Cardiac septum (tissue), 1 donor: Measurements from ENCODE around the gene BCAS3. TPM values are rescaled to one million over a fixed set of nuclear protein-coding genes. Genes with fewer than 3 reads are reported as not detected.

Experiments
- DNase-seq: peaks from one replicate; pipeline ENCODE4 v3.0.0-alpha.2; 2020; ENCODE audit warnings: low spot score
- intact Hi-C: fragments of 100-400 bp; cut with DNase I; formaldehyde crosslinking; loops from one replicate; pipeline ENCODE4 v1.14.0; 2022
- total RNA-seq: library from RNA; stranded (reverse); fragmentation: NEBNext Ultra II Directional; extraction: Animal tissue kit (Norgen Biotek cat#: 25700); gene quantifications from one replicate; pipeline ENCODE4 v1.2.1, GENCODE V29; 2021
- donor health status: DM: no; HTN: no; CAD: no.

Gene BCAS3
- total RNA-seq, 1 donor from 2014 or later: 14.8 TPM

DNA sequence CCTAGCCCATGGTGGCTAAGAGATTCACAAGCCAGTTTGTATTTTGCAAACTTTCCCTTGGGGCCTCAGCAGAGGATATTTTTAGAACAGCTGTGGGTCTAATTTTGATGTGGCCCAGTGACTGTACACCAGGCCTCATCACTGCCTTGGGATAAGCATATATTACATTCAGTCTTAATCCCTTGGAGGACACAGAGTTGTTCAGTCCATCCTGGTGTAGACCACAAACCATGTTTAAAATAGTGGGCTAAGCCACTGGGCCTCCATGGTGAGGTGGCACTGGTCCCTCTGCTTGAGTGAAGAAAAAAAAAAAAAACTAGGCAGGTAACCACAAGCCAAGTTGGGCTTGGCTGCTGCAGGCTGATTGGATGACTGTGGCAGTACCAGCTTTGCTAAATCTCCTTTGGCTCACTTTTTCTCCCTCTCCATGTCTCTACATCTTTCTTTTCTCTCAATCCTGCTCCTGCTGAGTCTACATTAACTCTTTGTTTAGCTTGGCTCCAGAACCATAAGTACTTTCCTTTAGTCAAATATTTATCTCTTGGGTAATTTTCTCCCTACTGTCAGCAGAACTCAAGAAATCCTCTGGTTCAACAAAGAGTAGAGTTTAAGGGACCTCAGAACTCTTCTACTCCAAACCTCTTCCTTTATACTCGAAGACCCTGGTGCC is 602.0 kb downstream of the BCAS3 start:
- no peak for DNase-seq
- intact Hi-C loops: no loop called here

DNA sequence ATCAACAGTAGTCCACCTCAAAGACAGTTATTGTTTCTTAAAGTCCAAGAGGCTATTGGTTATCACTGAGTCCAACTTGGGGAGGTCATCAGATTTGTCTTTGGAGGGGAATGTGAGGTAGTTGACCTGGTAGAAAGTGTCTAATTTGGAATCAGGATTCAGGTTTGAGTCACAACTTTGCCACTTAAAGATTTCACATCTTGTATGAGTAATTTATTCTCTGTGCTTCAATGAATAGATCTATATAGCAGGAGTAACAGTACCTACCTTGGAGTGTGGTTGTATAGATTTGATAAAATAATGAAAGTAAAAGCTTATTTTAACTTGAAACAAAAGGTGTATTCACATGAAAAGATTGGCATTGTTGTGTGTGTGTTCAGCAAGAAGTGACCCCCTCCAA is 602.7 kb downstream of the BCAS3 start:
- DNase-seq: no peak
- intact Hi-C loops: no loop called here

- intact Hi-C loops: no loop called here
- no peak for DNase-seq
These were observed 603.2 kb downstream of the BCAS3 start for GRCh38 chr17:61280851-61281250.

GRCh38 chr17:61282377-61282776 is 604.7 kb downstream of the BCAS3 start:
- no peak for DNase-seq
- intact Hi-C loops: no loop called here

GRCh38 chr17:61283043-61283442 is 605.4 kb downstream of the BCAS3 start:
- intact Hi-C loops: no loop called here
- no peak for DNase-seq

GRCh38 chr17:61284174-61284573 is 606.5 kb downstream of the BCAS3 start:
- DNase-seq: no peak
- intact Hi-C loops: no loop called here

DNA sequence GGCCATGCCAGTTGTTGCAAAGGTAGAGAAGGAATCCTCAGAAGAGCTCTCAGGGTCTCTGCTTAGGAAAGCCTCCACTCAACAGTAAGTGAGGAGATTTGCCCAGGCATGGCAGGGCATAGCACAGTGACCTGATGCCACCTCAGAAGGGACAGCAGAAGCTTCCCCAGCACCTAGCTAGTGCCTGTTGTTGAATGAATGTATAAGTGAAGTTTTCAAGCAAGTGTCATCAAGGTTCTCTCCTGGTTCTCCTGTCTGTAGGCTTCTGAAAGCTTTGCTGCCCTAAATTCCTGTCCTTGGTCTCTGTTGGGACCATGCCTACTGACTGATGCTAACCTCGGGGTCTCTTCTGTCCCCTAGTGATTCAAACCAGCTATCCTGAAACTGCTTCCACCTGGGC is 607.1 kb downstream of the BCAS3 start:
- intact Hi-C loops: no loop called here
- DNase-seq: no peak

DNA sequence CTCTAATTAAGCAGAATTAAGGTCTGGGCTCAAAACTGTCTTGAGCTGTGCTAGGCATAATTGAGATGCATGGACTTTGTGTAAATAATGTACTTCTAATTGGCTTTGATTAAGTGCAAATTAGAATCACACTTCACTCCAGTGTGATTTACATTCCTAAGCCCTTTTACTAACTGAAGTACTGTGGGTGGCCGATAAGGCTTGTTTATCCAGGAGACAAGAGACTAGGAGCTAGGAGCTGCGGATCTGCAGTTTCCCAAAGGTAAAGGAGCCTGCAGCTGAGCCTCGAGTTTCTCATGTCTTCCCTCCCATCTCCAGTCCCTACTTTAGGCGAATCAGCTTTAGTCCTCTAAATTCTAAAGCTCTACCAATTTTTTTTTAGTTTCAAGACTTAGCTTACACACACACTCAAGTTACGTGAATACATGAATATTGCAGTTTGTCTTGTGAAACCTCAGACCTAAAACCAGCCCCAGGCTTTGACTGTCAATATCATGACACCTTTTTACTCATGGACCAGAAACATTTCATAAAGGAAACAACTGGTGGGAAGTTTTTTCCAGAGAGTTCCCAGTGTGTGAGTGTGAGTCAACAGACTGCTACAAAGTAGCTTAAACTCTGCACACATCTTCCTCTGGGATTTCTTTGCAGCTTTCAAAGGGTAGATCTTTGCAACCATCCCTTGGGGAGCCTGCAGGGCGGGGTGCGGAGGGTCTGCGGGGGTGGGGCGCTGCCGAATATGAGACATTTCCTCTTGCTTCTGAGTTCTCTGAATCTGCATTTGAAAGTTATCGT is 608.1 kb downstream of the BCAS3 start:
- intact Hi-C loops: no loop called here
- DNase-seq: no peak

DNA sequence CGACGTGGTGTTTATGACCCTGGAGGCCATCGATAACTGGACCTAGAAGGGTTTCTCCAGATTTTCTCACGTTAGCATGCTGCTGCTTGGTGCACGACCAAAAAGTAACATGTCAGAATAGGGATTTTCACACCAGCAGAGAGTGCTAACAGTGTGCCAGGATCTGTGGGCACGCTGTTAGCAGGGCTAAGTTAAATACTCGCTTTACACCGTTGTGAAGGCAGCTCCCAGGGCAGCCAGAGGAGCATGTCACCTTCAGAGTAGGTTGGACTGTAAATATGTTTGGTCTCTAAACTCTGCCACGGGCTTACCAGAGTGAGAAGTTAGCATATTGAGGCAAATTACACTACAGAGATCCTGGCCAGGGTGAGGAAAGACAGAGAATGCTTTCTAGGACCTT is 608.8 kb downstream of the BCAS3 start:
- no peak for DNase-seq

GRCh38 chr17:61289408-61290385 is 612.0 kb downstream of the BCAS3 start:
- DNase-seq: no peak
- intact Hi-C loops: no loop called here

More for the DNA sequence above, 608.8 kb downstream of the BCAS3 start:
- intact Hi-C loops: no loop called here

DNA sequence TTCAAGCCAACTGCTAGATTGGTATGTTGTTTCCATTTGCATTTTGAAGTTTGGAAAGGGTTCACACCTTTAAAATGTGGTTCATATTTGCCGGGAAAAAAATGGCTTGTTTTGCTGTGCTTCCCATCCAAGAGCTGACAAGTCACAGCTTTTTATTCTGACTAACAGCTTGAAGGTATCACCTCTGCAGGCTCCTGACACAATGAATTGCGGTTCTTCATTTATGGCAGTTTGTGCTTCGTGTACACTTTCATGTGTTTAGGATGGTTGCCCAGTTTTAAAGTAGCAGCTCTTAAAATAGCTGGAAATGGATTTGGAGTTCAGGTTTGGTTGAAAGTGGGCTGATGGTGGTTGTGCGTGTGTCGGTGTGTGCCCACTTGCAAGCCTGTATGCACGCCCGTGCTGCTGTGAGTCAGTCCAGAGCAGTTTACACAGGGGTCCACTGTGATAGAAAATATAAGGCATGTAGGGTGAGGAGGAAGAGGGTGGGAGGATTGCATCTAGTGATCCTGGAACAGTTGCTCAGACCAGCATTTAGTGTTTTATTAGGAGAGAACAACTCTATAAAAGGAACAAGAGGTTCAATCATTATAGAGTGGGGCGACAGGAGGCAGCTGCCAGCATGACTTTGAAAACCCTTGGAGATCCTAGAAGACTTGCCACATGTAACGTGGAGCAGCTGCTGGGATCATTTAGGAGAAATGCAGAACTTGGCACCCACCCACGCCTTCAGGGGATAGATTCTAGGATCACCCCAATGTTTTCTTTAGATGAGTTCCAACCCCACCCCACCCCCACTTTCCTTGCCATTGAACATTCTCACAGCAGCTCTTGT is 614.0 kb downstream of the BCAS3 start:
- DNase-seq: no peak
- intact Hi-C loops: no loop called here

GRCh38 chr17:61294286-61294685 is 616.6 kb downstream of the BCAS3 start:
- intact Hi-C loops: no loop called here
- DNase-seq: no peak

- DNase-seq: no peak
- intact Hi-C loops: no loop called here
These were observed 617.1 kb downstream of the BCAS3 start for GRCh38 chr17:61294777-61295176.

DNA sequence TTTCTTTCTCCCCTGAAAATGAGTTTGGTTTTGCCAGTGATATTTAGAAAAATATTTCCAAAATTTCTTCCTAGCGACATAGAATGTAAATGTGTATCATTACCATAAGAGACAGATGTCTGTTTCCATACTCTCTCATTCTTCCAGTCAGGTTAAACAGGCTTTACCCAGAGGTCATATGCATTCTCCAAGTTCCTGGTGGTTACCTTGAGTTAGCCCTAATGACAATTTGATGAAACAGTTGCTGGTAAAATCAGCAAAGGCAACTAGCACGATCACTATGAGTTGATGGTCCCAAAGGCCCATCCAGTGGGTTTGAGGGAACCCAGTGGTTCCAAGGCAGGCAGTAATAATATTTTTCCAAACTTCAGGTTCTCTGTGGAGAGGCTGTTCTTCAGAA is 618.4 kb downstream of the BCAS3 start:
- intact Hi-C loops: no loop called here
- no peak for DNase-seq

DNA sequence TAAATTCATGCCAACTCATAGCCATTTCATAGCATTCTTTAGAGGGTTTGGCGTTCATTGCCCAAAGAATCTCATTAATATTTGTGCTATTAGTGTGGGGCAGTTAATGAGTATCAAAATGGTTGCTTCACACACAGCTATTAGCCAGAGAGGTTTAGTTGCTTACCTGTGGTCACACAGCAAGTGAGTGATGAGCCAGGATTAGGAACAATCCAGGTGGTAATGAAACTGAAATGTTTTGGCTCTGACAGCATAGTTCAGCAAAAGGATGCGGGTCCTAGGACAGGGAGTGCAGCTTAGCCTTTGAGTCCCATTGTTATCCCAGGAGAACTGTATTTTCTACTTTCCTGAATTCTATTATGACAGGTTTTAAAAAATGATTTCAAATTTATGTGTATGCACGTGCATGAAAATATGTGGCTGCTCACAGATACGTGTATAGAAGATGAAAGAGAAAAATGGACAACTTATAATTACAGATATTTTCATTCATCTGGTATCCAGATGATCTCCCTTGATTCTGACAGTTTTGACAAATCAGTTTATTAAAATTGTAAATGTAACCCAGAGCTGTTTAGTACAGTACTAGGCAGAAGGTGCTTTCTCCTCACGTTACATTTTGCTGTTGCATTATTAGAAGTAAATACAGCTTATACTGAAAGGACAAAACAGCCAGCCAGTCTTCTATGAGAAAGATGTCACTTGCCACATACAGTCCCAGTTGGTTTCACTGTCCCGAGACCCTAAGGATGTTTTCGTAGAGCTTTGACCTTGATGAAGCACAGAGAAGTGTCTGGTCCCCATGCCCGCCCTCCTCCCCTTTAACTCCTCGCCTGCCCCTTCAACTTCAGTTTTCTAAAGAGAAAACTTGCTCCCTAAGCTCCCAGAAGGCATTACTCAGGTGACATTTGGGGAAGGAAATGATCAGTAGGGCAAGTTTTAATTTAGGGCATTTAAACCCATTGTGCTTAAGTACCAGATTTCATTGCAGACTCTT is 622.2 kb downstream of the BCAS3 start:
- no peak for DNase-seq
- intact Hi-C loops: no loop called here

DNA sequence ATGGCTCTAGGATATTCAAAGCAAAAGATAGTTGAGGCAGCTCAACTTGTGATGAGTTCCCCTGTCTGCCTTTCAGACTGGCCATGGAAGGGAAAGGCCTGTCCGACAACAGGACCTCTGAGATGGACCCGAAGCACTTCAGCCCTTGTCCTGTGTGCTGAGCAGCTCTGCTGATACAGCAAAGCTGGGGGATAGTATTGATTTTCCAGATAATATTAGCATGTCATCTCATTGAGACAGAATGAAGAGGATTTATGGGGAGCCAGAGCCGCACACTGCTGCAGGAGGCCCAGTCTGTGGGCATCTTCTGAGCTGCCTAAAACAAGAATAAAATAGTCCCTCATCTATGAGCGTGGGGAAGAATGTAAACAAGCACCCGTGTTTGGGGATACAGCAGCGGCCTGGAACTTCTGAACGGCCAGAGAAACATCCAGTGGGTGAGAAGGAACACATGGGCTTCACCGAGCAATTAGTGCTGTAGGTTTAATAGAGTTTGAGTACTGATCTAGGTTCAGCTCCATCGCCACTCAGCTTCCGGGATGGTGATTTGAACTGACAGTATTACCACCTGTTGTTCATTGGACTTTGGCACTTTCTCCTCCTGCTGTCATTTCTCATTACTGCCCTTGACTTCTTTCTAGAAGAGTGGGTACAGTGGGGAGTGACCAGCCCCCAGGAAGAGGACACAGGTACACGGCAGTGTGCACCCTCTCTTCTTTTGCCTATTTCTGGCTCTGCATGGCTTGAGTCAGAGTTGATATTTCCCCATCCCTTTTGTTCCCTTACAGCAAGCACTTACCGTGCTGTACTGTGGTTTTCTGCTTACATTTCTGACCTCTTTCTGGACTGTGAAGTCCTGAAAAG is 625.5 kb downstream of the BCAS3 start:
- intact Hi-C loops: no loop called here
- DNase-seq: no peak

DNA sequence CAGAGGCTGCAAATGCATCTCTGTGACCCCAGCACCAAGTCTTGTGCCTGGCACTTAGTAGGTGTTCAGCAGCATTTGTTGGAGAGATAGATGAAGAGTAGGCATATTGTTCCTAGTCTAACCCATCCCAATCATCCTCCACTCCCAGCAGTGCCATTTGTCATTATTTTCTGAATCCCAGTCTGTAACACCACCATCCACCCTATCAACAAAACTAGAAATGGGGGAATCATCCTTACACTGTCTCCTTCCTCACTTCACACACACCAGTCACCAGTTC is 626.1 kb downstream of the BCAS3 start:
- intact Hi-C loops: no loop called here

More for the DNA sequence above, 626.1 kb downstream of the BCAS3 start:
- DNase-seq: no peak
